ENCODE measurements around the gene SRI. TPM values are rescaled to one million over a fixed set of nuclear protein-coding genes. Genes with fewer than 3 reads are reported as not detected.
A peak's percentile ranks its signal among the peaks of the same experiment; 100 is the strongest.

The SRI gene
- polyA plus RNA-seq, 1 donor (not counting 4 experiments of a cell fraction or from before 2014, with no cell fraction given) = 206 TPM

GRCh38 chr7:88191911-88192310 lies 27.9 kb downstream of the SRI start:
- no peaks in the 10 kb centered on the region for H3K9me1 ChIP-seq (ENCODE audit: control insufficient read depth, extremely low read depth, insufficient read depth, low read length)
- no peaks in the 10 kb centered on the region for H3K79me2 ChIP-seq (ENCODE audit: control insufficient read depth, insufficient read depth, low read length)
- H3K9ac ChIP-seq (ENCODE audit: control insufficient read depth, extremely low read depth, insufficient read depth, low read length) = no peak overlapping the region
- DNase-seq (ENCODE audit: low read depth, low spot score) (no peak), FAIRE-seq (no peak)
- no peaks in the 10 kb centered on the region for H3K4me1 ChIP-seq (ENCODE audit: control insufficient read depth, extremely low read depth, insufficient read depth, low read length)
- no peaks in the 10 kb centered on the region for H3K36me3 ChIP-seq (ENCODE audit: control insufficient read depth in 2 of 2, extremely low read depth in 1 of 2, insufficient read depth in 2 of 2, low read length in 2 of 2)
- no peaks in the 10 kb centered on the region for H3K9me3 ChIP-seq (ENCODE audit: control insufficient read depth, low read depth, low read length)
- H4K20me1 ChIP-seq (ENCODE audit: control insufficient read depth, extremely low read depth, insufficient read depth, low read length) = no peaks in the 10 kb centered on the region
- H3K27me3 ChIP-seq (ENCODE audit: control insufficient read depth, extremely low read depth, insufficient read depth, low read length) = no peaks in the 10 kb centered on the region
- no peak overlapping the region for H3K27ac ChIP-seq (ENCODE audit: control insufficient read depth, insufficient read depth, low read length)
- no peak for TF ChIP-seq EZH2 (IDR thresholded peaks at IDR 0.05; ENCODE audit: low read length)
- TF ChIP-seq, protein P1, sequence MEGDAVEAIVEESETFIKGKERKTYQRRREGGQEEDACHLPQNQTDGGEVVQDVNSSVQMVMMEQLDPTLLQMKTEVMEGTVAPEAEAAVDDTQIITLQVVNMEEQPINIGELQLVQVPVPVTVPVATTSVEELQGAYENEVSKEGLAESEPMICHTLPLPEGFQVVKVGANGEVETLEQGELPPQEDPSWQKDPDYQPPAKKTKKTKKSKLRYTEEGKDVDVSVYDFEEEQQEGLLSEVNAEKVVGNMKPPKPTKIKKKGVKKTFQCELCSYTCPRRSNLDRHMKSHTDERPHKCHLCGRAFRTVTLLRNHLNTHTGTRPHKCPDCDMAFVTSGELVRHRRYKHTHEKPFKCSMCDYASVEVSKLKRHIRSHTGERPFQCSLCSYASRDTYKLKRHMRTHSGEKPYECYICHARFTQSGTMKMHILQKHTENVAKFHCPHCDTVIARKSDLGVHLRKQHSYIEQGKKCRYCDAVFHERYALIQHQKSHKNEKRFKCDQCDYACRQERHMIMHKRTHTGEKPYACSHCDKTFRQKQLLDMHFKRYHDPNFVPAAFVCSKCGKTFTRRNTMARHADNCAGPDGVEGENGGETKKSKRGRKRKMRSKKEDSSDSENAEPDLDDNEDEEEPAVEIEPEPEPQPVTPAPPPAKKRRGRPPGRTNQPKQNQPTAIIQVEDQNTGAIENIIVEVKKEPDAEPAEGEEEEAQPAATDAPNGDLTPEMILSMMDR (optimal IDR thresholded peaks at IDR 0.05 in 1 of 3, IDR thresholded peaks at IDR 0.05 in 1 of 3, conservative IDR thresholded peaks at IDR 0.05 in 1 of 3; ENCODE audit: extremely low read depth in 1 of 3, insufficient read depth in 2 of 3, low read length in 3 of 3) = no peak
- no peak overlapping the region for H3K4me2 ChIP-seq (ENCODE audit: control insufficient read depth, extremely low read depth, insufficient read depth, low read depth, low read length)
- dilution Hi-C loops (cut with MboI; ENCODE audit: extremely low pct_ligation_motif_present, low sequenced_read_pairs) = no loop called here
- H3K4me3 ChIP-seq (ENCODE audit: control insufficient read depth in 2 of 3, extremely low read depth in 1 of 3, insufficient read depth in 2 of 3, low read depth in 1 of 3, low read length in 3 of 3) = no peak overlapping the region
- H2AFZ ChIP-seq (ENCODE audit: control insufficient read depth, low read length) = no peak overlapping the region

DNA sequence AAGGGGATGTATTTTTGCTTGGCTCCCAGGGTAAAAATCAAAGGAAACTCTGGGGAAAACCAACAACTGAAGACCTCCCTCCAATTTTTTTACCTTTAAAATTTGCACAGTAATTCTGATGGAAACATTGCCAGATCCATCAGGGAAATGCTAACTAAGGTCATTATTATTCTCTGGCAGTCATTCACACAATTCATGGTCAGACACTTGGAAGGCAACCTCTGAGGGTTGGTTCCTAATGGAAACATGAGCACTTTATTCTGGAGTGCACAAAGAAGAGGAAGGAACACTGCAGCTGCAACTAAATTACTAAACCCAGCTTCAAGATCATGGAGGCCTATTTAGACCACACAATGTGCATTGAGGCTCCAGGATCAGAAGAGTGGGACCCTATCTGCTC lies 34.2 kb downstream of the SRI start:
- peak overlapping the region; percentile 75 for H3K4me2 ChIP-seq (ENCODE audit: control insufficient read depth, extremely low read depth, insufficient read depth, low read depth, low read length)
- TF ChIP-seq, protein P1 (optimal IDR thresholded peaks at IDR 0.05 in 1 of 3, IDR thresholded peaks at IDR 0.05 in 1 of 3, conservative IDR thresholded peaks at IDR 0.05 in 1 of 3; ENCODE audit: extremely low read depth in 1 of 3, insufficient read depth in 2 of 3, low read length in 3 of 3) = no peak
- TF ChIP-seq EZH2 (IDR thresholded peaks at IDR 0.05; ENCODE audit: low read length) = no peak
- no peaks in the 10 kb centered on the region for H3K27me3 ChIP-seq (ENCODE audit: control insufficient read depth, extremely low read depth, insufficient read depth, low read length)
- no peaks in the 10 kb centered on the region for H4K20me1 ChIP-seq (ENCODE audit: control insufficient read depth, extremely low read depth, insufficient read depth, low read length)
- no peaks in the 10 kb centered on the region for H3K36me3 ChIP-seq (ENCODE audit: control insufficient read depth in 2 of 2, extremely low read depth in 1 of 2, insufficient read depth in 2 of 2, low read length in 2 of 2)
- H2AFZ ChIP-seq (ENCODE audit: control insufficient read depth, low read length) = peak overlapping the region; percentile 56
- dilution Hi-C loops (cut with MboI; ENCODE audit: extremely low pct_ligation_motif_present, low sequenced_read_pairs) = no loop called here
- DNase-seq (ENCODE audit: low read depth, low spot score) = no peak
- H3K9me3 ChIP-seq (ENCODE audit: control insufficient read depth, low read depth, low read length) = no peaks in the 10 kb centered on the region
- no peak overlapping the region for H3K9ac ChIP-seq (ENCODE audit: control insufficient read depth, extremely low read depth, insufficient read depth, low read length)
- no peak overlapping the region for H3K4me3 ChIP-seq (ENCODE audit: control insufficient read depth in 2 of 3, extremely low read depth in 1 of 3, insufficient read depth in 2 of 3, low read depth in 1 of 3, low read length in 3 of 3)
- FAIRE-seq = no peak
- H3K9me1 ChIP-seq (ENCODE audit: control insufficient read depth, extremely low read depth, insufficient read depth, low read length) = no peaks in the 10 kb centered on the region
- H3K79me2 ChIP-seq (ENCODE audit: control insufficient read depth, insufficient read depth, low read length) = no peaks in the 10 kb centered on the region
- peak overlapping the region; percentile 63 for H3K27ac ChIP-seq (ENCODE audit: control insufficient read depth, insufficient read depth, low read length)
- H3K4me1 ChIP-seq (ENCODE audit: control insufficient read depth, extremely low read depth, insufficient read depth, low read length) = peaks cover 21% of the 10 kb centered on the region
